Activated CD4-positive, alpha-beta T cell treated with anti-CD3 and anti-CD28 coated beads, Interleukin-2, amount 10 ng/mL, durations not matched to agents 7 days and 5 days (primary cell): ENCODE results near the gene BMPER. TPM values are rescaled to one million over a fixed set of nuclear protein-coding genes. Genes with fewer than 3 reads are reported as not detected.

Experiments used
- CTCF ChIA-PET: fragments of 350-600 bp; sonication (Branson Sonifier 250); formaldehyde crosslinking; loops from one replicate; lab custom pipeline; 2021; ENCODE audit warnings: antibody characterized with exemption; lab: Charles Lee
- POLR2A ChIA-PET: fragments of 350-600 bp; sonication (Branson Sonifier 250); formaldehyde crosslinking; loops from one replicate; lab custom pipeline; 2021; ENCODE audit warnings: antibody characterized with exemption; lab: Charles Lee
- DNase-seq: peaks from one replicate; pipeline ENCODE4 v3.0.0-alpha.2; 2020
- H3K27ac Mint-ChIP-seq: one replicate; pipeline ENCODE4 v1.8.0; 2021; ENCODE audit warnings: mild to moderate bottlenecking, moderate library complexity, mixed read lengths
- H3K27me3 Mint-ChIP-seq: one replicate; pipeline ENCODE4 v1.8.0; 2021; ENCODE audit warnings: mixed read lengths
- H3K36me3 Mint-ChIP-seq: one replicate; pipeline ENCODE4 v1.8.0; 2021; ENCODE audit warnings: low read depth, mixed read lengths
- H3K4me1 Mint-ChIP-seq: one replicate; pipeline ENCODE4 v1.8.0; 2021; ENCODE audit warnings: mixed read lengths
- H3K4me3 Mint-ChIP-seq: one replicate; pipeline ENCODE4 v1.8.0; 2021; ENCODE audit warnings: mild to moderate bottlenecking, moderate library complexity, mixed read lengths
- H3K9me3 Mint-ChIP-seq: one replicate; pipeline ENCODE4 v1.8.0; 2021; ENCODE audit warnings: mixed read lengths
- total RNA-seq, 2 experiments: library from RNA; stranded (reverse); gene quantifications; one replicate each; pipeline ENCODE4 v1.2.3, GENCODE V29; 2021

BMPER gene
- total RNA-seq, 2 experiments from 2014 or later: not detected

- no peaks in the 10 kb centered on the region for H3K27me3 Mint-ChIP-seq
- H3K4me1 Mint-ChIP-seq: no peaks in the 10 kb centered on the region
- CTCF ChIA-PET: no interaction called here
- H3K27ac Mint-ChIP-seq: no peak overlapping the region
- POLR2A ChIA-PET: no interaction called here
- H3K4me3 Mint-ChIP-seq: no peak overlapping the region
- no peak for DNase-seq
- H3K9me3 Mint-ChIP-seq: no peaks in the 10 kb centered on the region
- no peaks in the 10 kb centered on the region for H3K36me3 Mint-ChIP-seq
Measured at GRCh38 chr7:34060196-34060947, 155.0 kb downstream of the BMPER start.

- no peak for DNase-seq
- ChIA-PET CTCF (no interaction called here), POLR2A (no interaction called here)
- Mint-ChIP-seq H3K36me3 (no peaks in the 10 kb centered on the region), H3K4me3 (no peak overlapping the region), H3K27me3 (no peaks in the 10 kb centered on the region), H3K9me3 (no peaks in the 10 kb centered on the region), H3K27ac (no peak overlapping the region), H3K4me1 (no peaks in the 10 kb centered on the region)
Measured at GRCh38 chr7:34061149-34061548, 155.8 kb downstream of the BMPER start.

GRCh38 chr7:34062341-34062740, 157.0 kb downstream of the BMPER start:
- Mint-ChIP-seq H3K4me3 (no peak overlapping the region), H3K9me3 (no peaks in the 10 kb centered on the region)

GRCh38 chr7:34062826-34063225, 157.5 kb downstream of the BMPER start:
- POLR2A ChIA-PET: no interaction called here
- CTCF ChIA-PET: no interaction called here
- no peaks in the 10 kb centered on the region for H3K9me3 Mint-ChIP-seq

More at GRCh38 chr7:34062341-34062740, 157.0 kb downstream of the BMPER start:
- DNase-seq: no peak
- POLR2A ChIA-PET: no interaction called here
- Mint-ChIP-seq H3K27me3 (no peaks in the 10 kb centered on the region), H3K4me1 (no peaks in the 10 kb centered on the region), H3K36me3 (no peaks in the 10 kb centered on the region), H3K27ac (no peak overlapping the region)
- CTCF ChIA-PET: no interaction called here

GRCh38 chr7:34064519-34065158, 159.3 kb downstream of the BMPER start:
- Mint-ChIP-seq H3K4me3 (no peak overlapping the region), H3K27me3 (no peaks in the 10 kb centered on the region), H3K27ac (no peak overlapping the region), H3K4me1 (no peaks in the 10 kb centered on the region), H3K9me3 (no peaks in the 10 kb centered on the region), H3K36me3 (no peaks in the 10 kb centered on the region)
- POLR2A ChIA-PET: no interaction called here
- no peak for DNase-seq
- CTCF ChIA-PET: interaction anchor here (0.7 kb wide), 1 partner anchor 106 kb away, joined by 4 read pairs; no protein-coding TSS in a partner anchor

More at GRCh38 chr7:34062826-34063225, 157.5 kb downstream of the BMPER start:
- DNase-seq: no peak
- no peaks in the 10 kb centered on the region for H3K36me3 Mint-ChIP-seq
- no peak overlapping the region for H3K4me3 Mint-ChIP-seq
- H3K27me3 Mint-ChIP-seq: no peaks in the 10 kb centered on the region
- no peak overlapping the region for H3K27ac Mint-ChIP-seq
- no peaks in the 10 kb centered on the region for H3K4me1 Mint-ChIP-seq

DNA sequence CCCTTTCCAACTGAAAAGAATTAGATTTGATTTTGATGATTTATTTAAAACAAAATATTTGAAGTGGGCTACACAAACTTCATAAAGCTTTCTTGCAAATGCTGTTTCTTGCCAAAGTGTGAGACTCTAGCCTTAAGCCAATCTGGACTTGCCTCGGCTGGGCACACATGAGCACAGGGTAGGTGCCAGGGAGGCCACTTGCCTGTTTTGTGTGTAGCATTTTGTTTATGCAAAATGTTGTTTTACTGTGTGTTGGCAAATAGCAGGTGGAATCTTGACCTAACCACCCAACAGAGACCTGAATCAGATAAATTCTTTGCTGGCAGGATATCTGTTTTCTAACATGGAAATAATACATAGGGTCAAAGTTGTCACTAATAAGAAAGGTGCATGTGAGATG, 161.1 kb downstream of the BMPER start:
- Mint-ChIP-seq H3K36me3 (no peaks in the 10 kb centered on the region), H3K4me3 (no peak overlapping the region), H3K9me3 (no peaks in the 10 kb centered on the region), H3K27me3 (no peaks in the 10 kb centered on the region), H3K4me1 (no peaks in the 10 kb centered on the region), H3K27ac (no peak overlapping the region)
- no peak for DNase-seq
- CTCF ChIA-PET: no interaction called here
- POLR2A ChIA-PET: interaction anchor here (0.6 kb wide), 1 partner anchor 9 kb away, joined by 3 read pairs; no protein-coding TSS in a partner anchor

GRCh38 chr7:34067005-34067778, 161.9 kb downstream of the BMPER start:
- H3K4me3 Mint-ChIP-seq: no peak overlapping the region
- H3K27ac Mint-ChIP-seq: no peak overlapping the region
- H3K9me3 Mint-ChIP-seq: no peaks in the 10 kb centered on the region
- DNase-seq: no peak
- no peaks in the 10 kb centered on the region for H3K27me3 Mint-ChIP-seq
- CTCF ChIA-PET: no interaction called here
- H3K4me1 Mint-ChIP-seq: no peaks in the 10 kb centered on the region
- POLR2A ChIA-PET: no interaction called here
- H3K36me3 Mint-ChIP-seq: no peaks in the 10 kb centered on the region

DNA sequence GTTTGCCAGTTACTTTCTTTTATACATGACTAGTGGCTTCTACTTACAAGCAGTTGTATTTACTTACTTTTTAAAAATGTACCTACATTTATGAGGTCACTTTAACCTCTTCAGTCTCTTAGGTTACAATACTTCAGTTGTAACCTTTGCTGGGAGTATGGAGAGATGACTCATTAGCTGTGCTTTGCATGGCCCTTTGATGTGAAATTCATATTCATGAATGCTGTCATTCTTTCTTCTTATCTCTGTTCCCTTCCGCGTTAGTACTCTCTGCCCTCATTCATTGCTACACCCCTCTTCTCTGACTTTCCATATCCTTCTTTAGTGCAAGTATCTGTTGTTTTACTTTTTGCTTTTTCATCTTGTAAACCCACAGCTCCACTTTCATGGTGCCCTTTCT, 164.3 kb downstream of the BMPER start:
- no peaks in the 10 kb centered on the region for H3K27me3 Mint-ChIP-seq

GRCh38 chr7:34070511-34071323, 165.4 kb downstream of the BMPER start:
- no peaks in the 10 kb centered on the region for H3K27me3 Mint-ChIP-seq
- no peaks in the 10 kb centered on the region for H3K9me3 Mint-ChIP-seq
- no peak overlapping the region for H3K4me3 Mint-ChIP-seq
- ChIA-PET CTCF (interaction anchor here (0.6 kb wide), 1 partner anchor 670 kb away, joined by 3 read pairs; no protein-coding TSS in a partner anchor), POLR2A (no interaction called here)
- H3K27ac Mint-ChIP-seq: no peak overlapping the region
- no peaks in the 10 kb centered on the region for H3K36me3 Mint-ChIP-seq
- DNase-seq: no peak
- no peaks in the 10 kb centered on the region for H3K4me1 Mint-ChIP-seq

More for the DNA sequence above, 164.3 kb downstream of the BMPER start:
- Mint-ChIP-seq H3K4me1 (no peaks in the 10 kb centered on the region), H3K4me3 (no peak overlapping the region), H3K9me3 (no peaks in the 10 kb centered on the region), H3K27ac (no peak overlapping the region), H3K36me3 (no peaks in the 10 kb centered on the region)
- CTCF ChIA-PET: no interaction called here
- POLR2A ChIA-PET: no interaction called here
- DNase-seq: no peak

GRCh38 chr7:34073676-34074075, 168.3 kb downstream of the BMPER start:
- H3K9me3 Mint-ChIP-seq: no peaks in the 10 kb centered on the region
- no peak for DNase-seq
- no peak overlapping the region for H3K27ac Mint-ChIP-seq
- no peaks in the 10 kb centered on the region for H3K4me1 Mint-ChIP-seq
- no peak overlapping the region for H3K4me3 Mint-ChIP-seq
- no peaks in the 10 kb centered on the region for H3K36me3 Mint-ChIP-seq
- no peaks in the 10 kb centered on the region for H3K27me3 Mint-ChIP-seq
- POLR2A ChIA-PET: no interaction called here
- CTCF ChIA-PET: no interaction called here

- ChIA-PET POLR2A (no interaction called here), CTCF (no interaction called here)
Measured at GRCh38 chr7:34074421-34074820, 169.1 kb downstream of the BMPER start.

GRCh38 chr7:34075523-34076370, 170.4 kb downstream of the BMPER start:
- ChIA-PET CTCF (no interaction called here), POLR2A (no interaction called here)
- no peak for DNase-seq
- H3K4me1 Mint-ChIP-seq: no peaks in the 10 kb centered on the region
- no peak overlapping the region for H3K27ac Mint-ChIP-seq
- no peak overlapping the region for H3K4me3 Mint-ChIP-seq
- no peaks in the 10 kb centered on the region for H3K27me3 Mint-ChIP-seq
- no peaks in the 10 kb centered on the region for H3K36me3 Mint-ChIP-seq
- no peaks in the 10 kb centered on the region for H3K9me3 Mint-ChIP-seq

More at GRCh38 chr7:34074421-34074820, 169.1 kb downstream of the BMPER start:
- Mint-ChIP-seq H3K4me3 (no peak overlapping the region), H3K27ac (no peak overlapping the region), H3K27me3 (no peaks in the 10 kb centered on the region), H3K4me1 (no peaks in the 10 kb centered on the region), H3K9me3 (no peaks in the 10 kb centered on the region), H3K36me3 (no peaks in the 10 kb centered on the region)
- no peak for DNase-seq
